HG02885 (cell line): ENCODE data around the gene LMBR1.
A peak's percentile ranks its signal among the peaks of the same experiment; 100 is the strongest.
"Not testable (repeated sequence)": the region's sequence is repeated elsewhere in the genome, so short reads cannot be mapped to it uniquely, and the experiment has no call there.

Experiments
- ATAC-seq: cut with Tn5 transposase; IDR thresholded peaks from one replicate; pipeline ENCODE4 v1.9.1; 2021; ENCODE audit warnings: mild to moderate bottlenecking; ENCODE audit not compliant: unreplicated experiment, poor library complexity

Gene LMBR1

GRCh38 chr7:156909574-156910252, 16.7 kb upstream of the LMBR1 start:
- ATAC-seq = not testable (repeated sequence)

GRCh38 chr7:156907656-156908055, 14.7 kb upstream of the LMBR1 start:
- ATAC-seq = no peak

DNA sequence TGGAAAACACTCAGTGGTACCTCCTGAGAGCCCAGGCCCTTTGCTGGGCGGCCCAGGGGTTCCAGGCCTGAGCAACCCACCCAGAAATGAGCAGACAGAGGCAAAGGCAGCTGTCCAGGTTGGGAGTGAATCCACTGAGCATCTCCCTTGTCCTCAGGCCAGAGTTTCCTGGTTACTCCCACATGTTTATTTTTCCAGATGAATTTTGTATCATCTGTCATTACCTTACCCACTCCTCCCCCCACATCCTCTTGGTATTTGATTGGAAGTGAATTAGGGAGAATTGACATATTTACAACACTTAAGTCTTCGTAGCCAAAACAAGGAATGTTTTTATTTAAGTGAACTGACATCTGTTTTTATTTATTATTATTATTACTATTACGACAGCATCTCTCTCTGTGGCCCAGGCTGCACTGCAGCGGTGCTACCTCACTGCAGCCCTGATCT, 13.2 kb upstream of the LMBR1 start:
- no peak for ATAC-seq

DNA sequence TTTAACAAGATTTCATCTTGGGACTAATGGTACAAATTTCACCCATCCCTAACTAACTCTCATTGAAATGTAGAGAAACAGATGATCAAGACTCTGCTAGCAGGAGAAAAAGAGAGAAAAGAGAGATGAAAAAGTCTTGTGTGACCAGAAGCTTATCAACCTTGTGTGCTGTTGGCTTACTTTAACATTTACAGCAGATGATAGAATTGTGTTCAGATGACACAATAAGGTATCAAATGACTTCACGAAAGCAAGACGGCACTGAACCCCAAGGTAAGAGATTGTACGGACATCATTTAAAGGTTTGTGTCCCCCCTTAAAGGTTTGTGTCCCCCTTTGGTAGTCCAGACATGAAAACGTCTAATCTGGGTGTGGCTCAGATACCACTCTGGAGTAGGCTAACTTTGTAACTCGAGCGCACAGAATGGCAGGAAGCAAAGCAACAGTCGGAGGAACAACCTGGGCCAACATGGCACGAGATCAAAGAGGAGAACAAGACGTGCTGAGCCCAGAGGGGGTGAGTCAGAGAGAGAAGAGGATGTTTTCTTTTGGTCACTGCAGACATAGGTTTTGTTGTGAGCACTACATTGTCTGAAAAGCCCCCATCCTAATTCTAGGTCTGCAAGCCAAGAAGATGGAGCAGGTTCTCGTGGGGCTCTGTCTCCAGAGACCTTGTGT, 10.4 kb upstream of the LMBR1 start:
- ATAC-seq = no peak

DNA sequence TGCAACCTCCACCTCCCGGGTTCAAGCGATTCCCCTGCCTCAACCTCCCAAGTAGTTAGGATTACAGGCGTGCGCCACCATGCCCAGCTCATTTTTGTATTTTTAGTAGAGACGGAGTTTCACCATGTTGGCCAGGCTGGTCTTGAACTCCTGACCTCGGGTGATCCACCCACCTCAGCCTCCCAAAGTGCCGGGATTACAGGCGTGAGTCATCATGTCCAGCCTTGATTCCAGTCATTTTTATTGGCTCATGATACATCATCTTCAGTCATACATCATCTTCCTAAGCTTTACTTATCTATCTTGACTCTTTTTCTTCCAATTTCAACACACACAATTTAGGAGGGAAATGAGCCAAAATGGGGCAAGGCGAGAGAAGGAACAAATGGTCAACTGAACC, 7.1 kb upstream of the LMBR1 start:
- not testable (repeated sequence) for ATAC-seq

DNA sequence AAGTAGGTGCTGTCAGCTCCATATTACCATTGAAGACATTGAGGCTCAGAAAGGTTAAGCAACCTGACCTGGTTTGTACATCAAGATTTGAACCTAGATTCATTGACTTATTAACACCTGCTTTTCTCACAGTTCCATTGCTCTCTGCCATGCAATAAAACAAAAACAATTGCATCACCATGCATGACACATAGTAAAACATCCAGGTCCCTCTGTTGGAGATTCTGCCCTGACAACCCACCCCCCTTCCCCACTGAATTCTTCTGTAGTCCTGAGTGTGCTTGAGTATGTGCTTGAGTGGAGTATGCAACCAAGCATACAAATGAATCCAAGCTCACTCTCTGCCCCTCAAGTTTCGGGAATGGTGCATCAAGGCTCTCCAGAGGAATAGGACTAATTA, 6.0 kb upstream of the LMBR1 start:
- no peak for ATAC-seq

- ATAC-seq = no peak
These were observed 4.7 kb upstream of the LMBR1 start for GRCh38 chr7:156897673-156898072.

- no peak for ATAC-seq
These were observed 3.5 kb upstream of the LMBR1 start for GRCh38 chr7:156896388-156897022.

DNA sequence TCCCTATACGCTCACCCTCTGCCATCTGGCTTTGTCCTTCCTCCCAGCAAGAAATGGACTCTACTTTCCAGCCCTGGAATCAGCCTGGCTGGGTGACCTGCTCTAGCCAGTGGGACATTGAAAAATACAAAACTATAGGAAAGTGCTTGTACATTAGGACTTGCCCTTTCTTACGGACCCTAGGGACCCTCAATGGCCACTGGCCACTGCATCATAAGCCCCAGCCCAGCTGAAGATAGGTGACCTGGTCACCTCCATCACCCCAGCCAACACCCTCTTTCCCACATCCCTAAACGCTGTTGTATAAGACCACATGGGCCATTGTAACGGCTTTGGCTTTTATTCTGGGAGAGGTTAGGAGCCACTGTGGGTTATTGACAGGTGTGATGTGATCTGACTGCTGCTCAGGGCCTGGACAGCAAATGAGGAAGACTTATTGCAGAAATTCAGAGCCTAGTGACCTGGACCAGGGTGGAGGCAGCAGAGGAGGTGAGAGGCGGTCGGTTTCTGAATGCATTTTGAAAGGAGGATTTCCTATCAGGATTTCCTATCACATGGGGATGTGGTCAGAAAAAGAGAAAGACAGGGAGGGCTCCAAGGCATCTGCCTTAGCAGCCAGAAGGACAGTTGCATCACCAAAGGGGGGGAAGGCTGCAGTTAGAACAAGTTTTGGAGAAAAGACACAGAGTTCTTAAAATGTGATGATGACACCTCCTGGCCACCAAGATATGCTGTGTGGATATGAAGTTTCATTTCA, 2.2 kb upstream of the LMBR1 start:
- ATAC-seq = no peak

- ATAC-seq = peak; percentile 33
These were observed 742 bp downstream of the LMBR1 start for GRCh38 chr7:156892081-156892800.

DNA sequence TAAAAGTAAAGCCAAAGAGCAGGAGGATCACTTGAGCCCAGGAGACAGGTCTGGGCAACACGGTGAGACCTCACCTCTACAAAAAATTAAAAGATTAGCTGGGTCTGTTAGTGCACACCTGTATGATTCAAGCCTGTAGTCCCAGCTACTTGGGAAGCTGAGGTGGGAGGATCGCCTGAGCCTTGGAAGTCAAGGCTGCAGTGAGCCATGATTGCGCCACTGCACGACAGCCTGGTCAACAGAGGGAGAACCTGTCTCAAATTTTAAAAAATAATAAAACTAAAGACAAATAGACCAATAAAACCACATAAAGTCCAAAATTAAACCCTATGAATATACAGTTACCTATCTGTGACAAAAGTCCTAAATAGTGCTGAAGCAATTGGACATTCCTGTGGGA, 3.2 kb downstream of the LMBR1 start:
- no peak for ATAC-seq

DNA sequence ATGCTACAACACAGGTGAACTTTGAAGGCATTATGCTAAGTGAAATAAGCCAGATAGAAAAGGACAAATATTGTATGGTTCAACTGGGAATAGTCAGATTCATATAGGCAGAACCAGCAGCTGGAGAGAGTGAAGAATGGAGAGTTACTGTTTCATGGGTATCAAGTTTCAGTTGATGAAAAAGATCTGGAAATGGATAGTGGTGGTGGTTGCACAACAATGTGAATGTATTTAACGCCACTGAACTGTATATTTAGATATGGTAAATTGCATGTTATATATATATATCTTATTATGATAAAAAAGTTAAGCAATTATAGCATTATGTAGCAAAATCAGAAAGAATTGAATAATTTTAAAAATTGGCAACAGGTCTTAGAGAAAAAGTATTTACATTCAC, 3.9 kb downstream of the LMBR1 start:
- ATAC-seq = no peak

GRCh38 chr7:156886020-156886795, 6.8 kb downstream of the LMBR1 start:
- no peak for ATAC-seq

GRCh38 chr7:156881679-156882078, 11.3 kb downstream of the LMBR1 start:
- ATAC-seq = no peak

DNA sequence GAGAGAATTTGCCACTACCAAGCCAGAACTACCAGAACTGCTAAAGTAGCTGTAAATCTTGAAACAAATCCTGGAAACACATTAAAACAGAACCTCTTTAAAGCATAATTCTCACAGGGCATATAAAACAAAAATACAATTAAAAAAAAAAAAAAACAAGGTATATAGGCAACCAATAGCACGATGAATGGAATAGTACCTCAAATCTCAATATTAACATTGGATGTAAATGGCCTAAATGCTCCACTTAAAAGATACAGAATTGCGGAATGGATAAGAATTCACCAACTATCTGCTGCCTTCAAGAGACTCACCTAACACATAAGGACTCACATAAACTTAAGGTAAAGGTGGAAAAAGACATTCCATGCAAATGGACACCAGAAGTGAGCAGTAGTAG, 17.2 kb downstream of the LMBR1 start:
- ATAC-seq = no peak

GRCh38 chr7:156868363-156868762, 24.6 kb downstream of the LMBR1 start:
- ATAC-seq = not testable (repeated sequence)

DNA sequence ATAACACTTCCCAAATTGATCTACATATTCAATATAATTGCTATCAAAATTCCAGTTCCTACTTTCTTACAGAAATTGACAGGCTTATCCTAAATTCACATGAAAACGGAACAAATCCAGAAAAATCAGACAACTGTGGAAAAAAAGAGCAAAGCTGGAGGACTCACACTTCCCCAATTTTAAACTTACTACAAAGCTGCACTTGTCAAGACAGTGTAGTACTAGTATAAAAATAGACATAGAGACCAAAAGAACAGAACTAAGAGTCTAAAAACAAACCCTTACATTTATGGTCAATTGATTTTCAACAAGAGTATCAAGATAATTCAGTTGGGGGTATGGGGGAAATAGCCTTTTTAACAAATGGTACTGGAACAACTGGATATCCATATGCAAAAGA, 27.5 kb downstream of the LMBR1 start:
- ATAC-seq = no peak

GRCh38 chr7:156862022-156862421, 31.0 kb downstream of the LMBR1 start:
- not testable (repeated sequence) for ATAC-seq

DNA sequence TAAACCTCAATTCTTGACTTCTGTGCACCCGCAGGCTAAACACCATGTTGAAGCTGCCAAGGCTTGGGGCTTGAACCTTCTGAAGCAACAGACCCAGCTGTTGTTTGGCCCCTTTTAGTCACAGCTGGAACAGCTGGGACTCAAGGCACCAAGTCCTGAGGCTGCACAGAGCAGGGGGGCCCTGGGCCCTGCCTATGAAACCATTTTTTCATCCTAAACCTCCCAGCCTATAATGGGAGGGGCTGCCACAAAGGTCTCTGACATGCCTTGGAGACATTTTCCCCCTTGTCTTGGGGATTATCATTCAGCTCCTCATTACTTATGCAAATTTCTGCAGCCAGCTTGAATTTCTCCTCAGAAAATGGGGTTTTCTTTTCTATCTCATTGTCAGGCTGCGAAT, 31.8 kb downstream of the LMBR1 start:
- ATAC-seq = no peak
